ENCODE measurements around the gene CGREF1.

CGREF1 gene

GRCh38 chr2:27118525-27119329 lies at the start of gene CGREF1:
Gene CGREF1 (minus strand): TSS chr2:27119128. CDS start chr2:27104366, 14,762 bp downstream.
- DNase-seq, result peak; percentile 41 to 48

DNA sequence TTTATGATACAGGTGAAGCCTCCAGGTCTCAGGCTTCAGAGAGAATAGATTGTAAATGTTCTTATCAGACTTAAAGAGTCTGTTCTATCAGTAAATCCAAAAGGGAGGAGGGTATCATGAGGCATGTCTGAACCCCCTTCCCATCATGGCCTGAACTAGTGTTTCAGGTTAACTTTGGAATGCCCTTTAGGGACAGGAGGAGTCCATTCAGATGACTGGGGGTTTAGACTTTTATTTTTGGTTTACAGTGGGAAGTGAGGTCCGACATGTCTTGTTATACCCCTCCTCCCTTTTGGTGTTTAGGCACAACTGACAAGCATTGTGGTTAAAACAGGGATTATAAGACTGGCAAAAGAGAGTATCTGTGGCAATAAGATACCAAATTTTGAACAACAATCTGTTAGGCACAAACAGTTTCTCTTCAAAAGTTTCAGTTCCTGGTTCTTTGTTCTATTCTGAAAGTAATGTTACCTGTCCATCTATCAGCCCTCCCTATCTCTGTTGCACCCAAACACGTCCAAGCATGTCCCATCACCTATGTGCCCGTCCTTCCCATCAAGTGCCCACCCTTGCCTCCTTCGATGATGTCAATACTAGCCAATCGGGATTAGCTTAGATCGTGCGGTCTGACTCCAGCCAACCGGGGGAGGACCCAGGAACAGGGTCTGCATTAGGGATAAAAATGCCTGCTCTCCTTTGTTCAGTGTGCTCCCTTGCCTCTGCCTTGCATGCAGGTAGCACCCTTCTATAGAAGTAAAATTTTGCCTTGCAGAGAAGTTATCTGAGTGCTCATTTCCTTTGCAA lies 46.2 kb upstream of the CGREF1 start:
- no peak for DNase-seq

GRCh38 chr2:27162151-27163121 lies 43.5 kb upstream of the CGREF1 start:
- DNase-seq, result no peak

DNA sequence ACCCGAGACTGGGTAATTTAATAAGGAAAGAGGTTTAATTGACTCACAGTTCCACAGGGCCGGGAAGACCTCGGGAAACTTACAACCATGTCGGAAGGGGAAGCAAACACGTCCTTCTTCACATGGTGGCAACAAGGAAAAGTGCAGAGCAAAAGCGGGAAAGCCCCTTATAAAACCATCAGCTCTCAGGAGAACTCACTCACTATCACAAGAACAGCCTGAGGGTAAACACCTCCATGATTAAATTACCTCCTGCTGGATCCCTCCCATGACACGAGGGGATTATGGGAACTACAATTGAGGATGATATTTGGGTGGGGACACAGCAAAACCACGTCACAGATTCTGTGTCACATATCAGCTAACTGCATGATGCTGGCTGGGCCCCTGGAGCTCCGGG lies 41.3 kb upstream of the CGREF1 start:
- no peak for DNase-seq

- DNase-seq, result no peak
Observed at GRCh38 chr2:27159271-27159670, 40.3 kb upstream of the CGREF1 start.

- no peak for DNase-seq
Observed at GRCh38 chr2:27158468-27158867, 39.5 kb upstream of the CGREF1 start.

DNA sequence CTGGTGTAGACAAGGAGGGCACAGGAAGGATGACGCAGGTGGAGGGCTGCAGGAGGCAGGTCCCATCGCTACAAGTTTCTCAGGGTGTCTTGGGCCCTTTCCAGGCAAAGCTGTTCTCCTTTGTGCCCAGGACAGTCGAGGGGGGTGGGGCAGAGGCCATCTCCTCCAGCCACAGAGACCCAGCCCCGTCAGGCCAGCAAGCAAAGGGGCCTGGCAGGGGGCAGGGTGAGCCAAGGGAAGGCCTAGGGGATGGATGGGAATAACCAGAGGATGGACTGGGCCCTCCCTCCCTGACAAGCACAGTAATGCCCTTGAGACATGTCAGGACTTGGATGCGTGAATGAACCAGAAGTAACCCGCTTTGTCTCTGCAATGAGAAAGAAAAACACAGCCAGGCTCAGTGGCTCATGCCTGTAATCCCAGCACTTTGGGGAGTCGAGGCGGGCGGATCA lies 36.2 kb upstream of the CGREF1 start:
- DNase-seq, result no peak

DNA sequence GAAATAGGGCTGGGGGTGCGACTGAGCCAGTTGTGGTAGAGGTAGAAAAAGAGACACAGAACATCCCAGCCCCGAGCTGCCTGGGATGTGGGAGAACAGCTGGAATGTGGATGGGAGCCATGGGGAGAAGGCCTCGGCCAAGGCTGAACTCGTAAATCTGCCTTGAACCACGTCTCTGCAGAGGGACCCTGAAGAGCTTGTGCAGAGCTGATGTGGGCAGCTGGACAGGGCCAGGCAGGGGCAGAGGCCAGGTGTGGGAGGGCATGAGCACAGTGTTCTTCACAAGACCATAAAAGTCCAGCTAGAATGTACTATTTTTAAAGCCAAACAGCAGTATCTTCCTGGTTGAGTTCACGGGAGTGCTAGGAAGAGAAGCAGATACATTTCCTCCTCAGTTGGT lies 35.6 kb upstream of the CGREF1 start:
- DNase-seq, result no peak

- DNase-seq, result no peak
Observed at GRCh38 chr2:27152796-27153464, 34.0 kb upstream of the CGREF1 start.

- no peak for DNase-seq
Observed at GRCh38 chr2:27152102-27152795, 33.3 kb upstream of the CGREF1 start.

DNA sequence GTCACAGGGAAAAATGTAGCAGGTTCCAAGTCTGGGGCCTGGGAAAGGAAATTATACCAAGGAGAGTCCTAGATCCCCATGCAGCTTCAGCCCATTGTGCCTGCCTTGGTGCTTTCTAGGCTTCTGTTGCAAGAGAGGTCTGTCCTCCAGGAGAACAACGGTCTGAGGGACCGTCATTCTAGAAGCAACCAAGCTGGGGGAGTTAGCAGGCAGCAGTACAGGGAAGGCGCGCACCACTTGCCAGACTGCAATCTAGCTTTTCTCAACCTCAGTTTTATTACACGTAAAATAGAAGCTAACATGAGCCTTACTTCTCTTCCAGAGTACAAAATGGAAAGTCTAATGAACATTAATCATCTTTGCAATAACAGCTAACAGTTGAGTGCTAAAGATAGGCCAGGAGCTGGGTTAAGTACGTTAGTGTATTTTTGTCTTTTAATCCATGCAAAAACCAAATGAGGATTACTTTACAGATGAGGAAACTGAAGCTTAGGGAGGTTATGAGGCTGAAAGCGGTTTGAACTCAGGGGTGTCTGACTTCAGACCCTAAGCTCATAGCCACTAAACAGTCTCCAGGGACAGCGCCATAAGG lies 31.8 kb upstream of the CGREF1 start:
- no peak for DNase-seq

GRCh38 chr2:27149570-27150405 lies 30.9 kb upstream of the CGREF1 start:
- no peak for DNase-seq

DNA sequence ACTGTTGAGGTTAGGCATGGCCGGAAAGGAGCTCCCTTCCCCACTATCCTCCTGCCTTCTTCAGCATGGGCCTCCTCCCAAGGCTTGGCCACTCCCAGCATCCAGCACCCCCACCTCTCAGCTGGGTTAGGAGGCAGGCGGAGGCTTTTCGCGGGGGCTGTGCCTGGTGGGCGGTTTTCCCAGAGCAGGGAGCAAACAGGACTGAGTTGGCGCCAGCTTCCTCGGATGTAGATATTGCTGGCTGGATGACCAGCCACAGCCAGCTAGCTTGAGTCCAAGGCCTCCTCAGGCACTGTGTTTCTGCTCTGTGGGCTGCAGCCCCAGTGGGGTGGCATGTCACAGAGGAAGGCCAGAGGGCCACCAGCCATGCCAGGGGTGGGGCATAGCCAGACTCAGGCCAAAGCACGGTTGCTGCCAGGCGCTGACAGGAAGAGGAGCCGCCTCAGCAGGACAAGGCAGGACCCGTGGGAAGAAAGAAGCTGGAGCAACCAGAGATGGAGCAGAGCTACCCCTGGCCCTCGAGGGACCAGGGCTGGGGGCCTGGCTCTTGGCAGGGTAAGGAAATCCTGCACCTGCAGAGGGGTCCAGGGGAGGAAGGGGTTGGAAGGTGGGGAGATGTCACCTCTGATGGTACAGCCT lies 30.0 kb upstream of the CGREF1 start, which contains the start of gene TCF23:
TSS of gene TCF23 (plus strand) at position 204 of the 639 bp plus-strand sequence. CDS start at position 334, 130 bp downstream.
- no peak for DNase-seq

DNA sequence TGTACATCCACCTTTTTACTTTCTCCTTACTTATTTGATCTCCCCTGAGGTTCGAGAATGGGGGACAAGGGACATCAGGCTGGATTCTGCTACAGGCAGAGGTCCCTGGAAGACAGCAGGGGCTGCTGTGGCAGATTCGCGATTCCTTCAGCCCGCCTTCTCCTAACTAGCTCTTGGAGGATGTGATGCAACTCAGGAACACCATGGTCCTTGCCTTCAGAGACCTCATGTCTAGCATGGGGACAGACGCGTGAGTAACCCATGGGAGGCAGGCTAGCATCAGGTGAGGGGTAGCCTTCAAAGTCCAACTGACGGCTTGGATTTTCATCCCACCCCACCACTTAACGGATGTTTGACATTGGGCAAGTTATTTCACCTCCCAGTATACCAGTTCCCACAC lies 29.0 kb upstream of the CGREF1 start:
- no peak for DNase-seq

GRCh38 chr2:27145682-27146081 lies 26.8 kb upstream of the CGREF1 start:
- DNase-seq, result no peak

GRCh38 chr2:27143285-27143684 lies 24.4 kb upstream of the CGREF1 start:
- no peak for DNase-seq

DNA sequence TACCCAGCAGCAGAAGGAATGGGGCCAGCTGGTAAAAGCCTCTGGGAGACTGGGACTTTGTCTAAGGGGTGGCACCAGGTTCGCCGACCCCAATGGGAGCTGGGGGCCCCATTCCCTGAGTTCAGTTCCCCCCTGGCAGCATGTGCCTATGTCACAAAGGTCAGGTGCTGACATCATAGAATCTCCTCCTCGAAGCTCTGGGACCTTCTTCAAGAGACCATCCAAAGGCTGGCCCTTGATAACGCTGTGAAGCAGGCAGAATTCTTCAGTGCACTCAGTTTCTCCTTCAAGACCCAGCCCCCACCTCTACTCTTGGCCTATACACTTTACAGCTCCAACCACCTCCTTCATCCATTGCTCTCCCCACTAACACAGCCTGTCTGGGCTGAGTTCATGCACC lies 20.4 kb upstream of the CGREF1 start, which contains the start of gene PRR30:
TSS of gene PRR30 (minus strand) at position 101 of the 400 bp plus-strand sequence. CDS start 1,081 bp downstream, outside the sequence.
- DNase-seq, result no peak

DNA sequence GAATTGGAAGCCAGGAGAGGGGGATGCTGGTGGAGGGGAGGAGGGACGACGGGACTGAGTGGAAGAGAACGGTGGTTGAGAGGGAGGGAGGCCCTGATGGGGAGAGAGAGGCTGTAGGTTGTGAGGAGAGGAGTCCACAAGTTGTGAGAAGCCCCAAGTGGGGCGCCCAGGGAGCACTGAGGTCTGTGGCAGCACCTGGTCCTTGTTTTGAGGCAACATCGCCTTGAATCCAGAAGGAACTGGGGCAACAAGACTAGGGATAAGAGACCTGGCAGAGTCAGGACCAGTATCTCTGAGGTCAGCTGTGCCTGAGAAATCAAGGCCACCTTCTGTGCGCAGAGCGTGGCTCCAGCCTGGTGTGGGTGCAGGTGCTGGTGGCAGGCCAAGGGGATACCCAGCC lies 19.2 kb upstream of the CGREF1 start:
- no peak for DNase-seq

DNA sequence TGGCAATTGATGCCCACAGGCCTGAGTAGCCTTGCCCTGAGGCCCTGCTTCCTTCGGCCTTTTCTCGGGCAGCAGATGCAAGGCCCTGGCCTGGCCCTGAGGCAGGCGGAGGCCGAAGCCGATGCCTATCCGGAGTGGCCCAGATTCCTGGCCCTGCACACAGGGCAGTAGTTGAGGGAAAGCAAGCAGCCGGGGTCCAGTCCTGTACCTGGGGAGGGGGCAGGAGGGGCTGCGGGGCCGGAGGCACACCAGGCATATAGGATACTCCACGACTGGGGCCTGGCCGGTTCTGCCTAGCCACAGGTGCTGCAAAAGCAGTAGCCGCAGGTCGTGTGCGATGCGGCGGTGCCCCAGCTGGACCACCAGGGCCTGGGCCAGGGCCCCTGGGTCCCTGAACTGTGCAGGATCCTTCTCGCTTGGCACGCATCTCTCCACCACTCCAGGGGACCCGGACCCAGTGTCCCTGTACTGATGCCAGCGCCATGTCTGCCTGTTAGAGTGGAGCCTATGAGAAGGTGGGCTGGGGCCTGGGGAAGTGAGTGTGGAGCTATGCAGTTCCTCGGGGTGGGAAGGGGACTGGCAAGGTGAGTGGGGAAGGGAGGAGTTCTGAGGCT lies 18.5 kb upstream of the CGREF1 start:
- DNase-seq, result no peak

All from activated T-cell treated with anti-CD3 and anti-CD28 coated beads, Interleukin-2, amount 50 U/mL, for 48 hours (primary cell).